K562 (cell line): Measurements from ENCODE around the gene UTP14A. TPM values are rescaled to one million over a fixed set of nuclear protein-coding genes. Genes with fewer than 3 reads are reported as not detected.
A peak's percentile ranks its signal among the peaks of the same experiment; 100 is the strongest.

Experiments used
- ARHGAP35 ChIP-seq: fragments of 450-650 bp; IDR thresholded peaks from 2 replicates; pipeline ENCODE4 v1.6.1; 2018; ENCODE audit not compliant: partially characterized antibody
- CHCHD3 ChIP-seq: fragments of 250-450 bp; sonication (Bioruptor Pico); IDR thresholded peaks from 2 replicates; pipeline ENCODE4 v2.1.2; 2022; ENCODE audit warnings: mild to moderate bottlenecking
- EGR1 ChIP-seq: fragments of 450-650 bp; conservative IDR thresholded peaks from 2 replicates; pipeline ENCODE4 v1.6.1; 2017; ENCODE audit warnings: mild to moderate bottlenecking
- EP400 ChIP-seq: fragments of 450-650 bp; IDR thresholded peaks from 2 replicates; pipeline ENCODE4 v1.6.1; 2017; ENCODE audit warnings: antibody characterized with exemption, mild to moderate bottlenecking, moderate library complexity
- GABPA ChIP-seq: fragments of 200-800 bp; sonication (Bioruptor generic); conservative IDR thresholded peaks from 2 replicates; pipeline ENCODE4 v1.6.1; 2016; ENCODE audit warnings: low read depth, missing genetic modification characterization, missing compliant biosample characterization
- GATAD2B ChIP-seq: fragments of 450-650 bp; IDR thresholded peaks from 2 replicates; pipeline ENCODE4 v1.6.1; 2017; ENCODE audit warnings: mild to moderate bottlenecking, borderline replicate concordance
- HDAC1 ChIP-seq, 2 experiments: fragments of 450-650 bp; IDR thresholded peaks; 2 replicates each; pipeline ENCODE4 v1.6.1; 2016 to 2017; ENCODE audit warnings: inconsistent platforms in 1 of 2, mild to moderate bottlenecking in 1 of 2, moderate library complexity in 1 of 2
- HDGF ChIP-seq: fragments of 450-650 bp; IDR thresholded peaks from 2 replicates; pipeline ENCODE4 v1.6.1; 2016
- NKRF ChIP-seq: fragments of 450-650 bp; IDR thresholded peaks from 2 replicates; pipeline ENCODE4 v1.6.1; 2016; ENCODE audit warnings: borderline replicate concordance
- PHF8 ChIP-seq: fragments of 200-600 bp; sonication (generic); IDR thresholded peaks from 2 replicates; pipeline ENCODE4 v1.6.1; 2012; ENCODE audit warnings: mixed run types, mild to moderate bottlenecking, inconsistent platforms, low read length, moderate library complexity, borderline replicate concordance
- POLR2A ChIP-seq: fragments of 450-650 bp; conservative IDR thresholded peaks from 2 replicates; pipeline ENCODE4 v1.6.1; 2016
- POLR2B ChIP-seq: fragments of 450-650 bp; IDR thresholded peaks from 2 replicates; pipeline ENCODE4 v1.6.1; 2018; ENCODE audit warnings: low read depth; ENCODE audit not compliant: partially characterized antibody
- POU5F1 ChIP-seq: fragments of 150-350 bp; IDR thresholded peaks from 2 replicates; pipeline ENCODE4 v1.6.1; 2014; ENCODE audit warnings: borderline replicate concordance, low read length, low read depth, mild to moderate bottlenecking; ENCODE audit not compliant: partially characterized antibody
- SMAD4 ChIP-seq: fragments of 250-450 bp; sonication (Bioruptor Pico); conservative IDR thresholded peaks from 2 replicates; pipeline ENCODE4 v1.8.0; 2021; ENCODE audit warnings: inconsistent platforms, mild to moderate bottlenecking, moderate library complexity
- SMARCC2 ChIP-seq: fragments of 450-650 bp; IDR thresholded peaks from 2 replicates; pipeline ENCODE4 v1.6.1; 2017; ENCODE audit warnings: antibody characterized with exemption, moderate library complexity, mild to moderate bottlenecking, low read depth
- SP2 ChIP-seq: IDR thresholded peaks from 2 replicates; pipeline ENCODE4 v1.6.1; 2011; ENCODE audit warnings: mild to moderate bottlenecking, low read depth, low read length, moderate library complexity; ENCODE audit not compliant: poor library complexity, severe bottlenecking; ENCODE audit errors: extremely low read depth
- SUPT5H ChIP-seq: fragments of 450-650 bp; IDR thresholded peaks from 2 replicates; pipeline ENCODE4 v1.6.1; 2016
- VEZF1 ChIP-seq: fragments of 200-800 bp; sonication (Bioruptor generic); IDR thresholded peaks from 2 replicates; pipeline ENCODE4 v1.6.1; 2017; ENCODE audit warnings: missing genetic modification characterization, missing compliant biosample characterization
- ZBTB17 ChIP-seq: fragments of 450-650 bp; formaldehyde crosslinking; IDR thresholded peaks from 2 replicates; pipeline ENCODE4 v1.4.0; 2020; ENCODE audit warnings: mild to moderate bottlenecking
- ZNF592 ChIP-seq: fragments of 450-650 bp; IDR thresholded peaks from 2 replicates; pipeline ENCODE4 v1.6.1; 2017; ENCODE audit warnings: antibody characterized with exemption, mild to moderate bottlenecking
- polyA plus RNA-seq, 8 experiments: library from polyadenylated mRNA; depleted of rRNA in 4 of 8; stranded (reverse) in 5 of 8; unstranded in 3 of 8; fragments of >200 nt; fragmentation: Nextera tagmentation in 2 of 8; fragmentation: Illumina TruSeq in 1 of 8; extraction: Ambion mirVana in 2 of 8; extraction: Trizol in 1 of 8; gene quantifications; 2 replicates each; pipeline versions ENCODE4 v1.2.1 to v1.2.3, GENCODE V29; 2011 to 2014; ENCODE audit warnings: inconsistent platforms in 1 of 8, missing spikeins in 1 of 8
- total RNA-seq, 7 experiments: library from RNA; depleted of rRNA in 6 of 7; stranded (reverse); fragments of >200 nt in 6 of 7; fragmentation: Illumina TruSeq in 2 of 7; extraction: Trizol in 2 of 7; gene quantifications; 2 replicates each; pipeline versions ENCODE4 v1.2.1 to v1.2.3, GENCODE V29; 2011 to 2021; ENCODE audit warnings: low replicate concordance in 1 of 7

UTP14A gene
- total and polyA plus RNA-seq, 9 of the 15 experiments (the other 6 are each of a cell fraction or from before 2014, with no cell fraction given) = 30.5 to 91.0 (median 64.1) TPM

- TF ChIP-seq ARHGAP35 (no peak), EGR1 (peak; percentile 65; the same call in 1 of the 2 replicates), SMAD4 (peak; percentile 64), NKRF (peak; percentile 75), POU5F1 (no peak), ZNF592 (peak; percentile 55; the same call in 1 of the 2 replicates), POLR2B (peak; percentile 57), GABPA (peak; percentile 26; the same call in 1 of the 2 replicates), ZBTB17 (no peak), CHCHD3 (CRISPR knock-in tag) (no peak), PHF8 (peak; percentile 70; the same call in 1 of the 2 replicates), EP400 (peak; percentile 25; the same call in 1 of the 2 replicates), HDAC1 (IDR thresholded peaks at IDR 0.05) (0 out of 4 replicates have a peak, but pooled peaks of 1 of the 2 experiments have one; percentile 71), SP2 (no peak), GATAD2B (peak; percentile 83), SMARCC2 (no peak), POLR2A (peak; percentile 45), HDGF (no peak), SUPT5H (peak; percentile 61; the same call in 1 of the 2 replicates), VEZF1 (CRISPR knock-in tag) (peak; percentile 97)
Observed at GRCh38 chrX:129932016-129932820, 26.3 kb downstream of the UTP14A start (continued).
